ENCODE data around the gene MED25. TPM values are rescaled to one million over a fixed set of nuclear protein-coding genes. Genes with fewer than 3 reads are reported as not detected.

The MED25 gene
- total and polyA plus RNA-seq, 2 experiments from 2014 or later: 45.6 to 58.6 TPM

GRCh38 chr19:49788857-49789256, 29.2 kb upstream of the MED25 start:
- Histone ChIP-seq H3K27me3 (ENCODE audit: insufficient read depth) (no peaks in the 10 kb centered on the region), H3K79me2 (replicated peaks; ENCODE audit: insufficient read depth) (no peaks in the 10 kb centered on the region; the same call in 1 of the 2 replicates), H3K4me1 (ENCODE audit: insufficient read depth) (no peaks in the 10 kb centered on the region), H3K4me3 (no peak overlapping the region), H4K20me1 (replicated peaks; ENCODE audit: insufficient read depth) (peaks cover 4% of the 10 kb centered on the region), H3K36me3 (ENCODE audit: insufficient read depth) (peaks cover 10% of the 10 kb centered on the region; the same call in 1 of the 2 replicates), H3K27ac (ENCODE audit: low read depth) (no peak overlapping the region), H3F3A (replicated peaks; ENCODE audit: low read depth) (no peaks in the 10 kb centered on the region), H3K4me2 (no peak overlapping the region), H3K9me2 (ENCODE audit: insufficient read depth) (no peaks in the 10 kb centered on the region), H2AFZ (no peak overlapping the region)
- ATAC-seq: no peak
- Mint-ChIP-seq H3K4me1 (no peaks in the 10 kb centered on the region), H3K36me3 (ENCODE audit: low read depth) (peaks cover 37% of the 10 kb centered on the region), H3K27ac (no peak overlapping the region), H3K9me3 (peaks cover 3% of the 10 kb centered on the region; the same call in 1 of the 3 replicates), H3K4me3 (no peak overlapping the region), H3K27me3 (ENCODE audit: insufficient read depth, low read depth, poor library complexity) (peaks cover 13% of the 10 kb centered on the region)
- no peak for DNase-seq (ENCODE audit: low spot score)
- TF ChIP-seq ZNF462 (CRISPR knock-in tag; IDR thresholded peaks at IDR 0.05): no peak
- TF ChIP-seq JUNB (IDR thresholded peaks at IDR 0.05; ENCODE audit: unreplicated experiment): no peak
- no peak for TF ChIP-seq CTCF (conservative IDR thresholded peaks at IDR 0.05; ENCODE audit: low read depth in 2 of 2)

GRCh38 chr19:49790866-49791265, 27.2 kb upstream of the MED25 start:
- H3K4me3 Mint-ChIP-seq: no peak overlapping the region; the same call in 2 of the 3 replicates
- H3K36me3 Mint-ChIP-seq (ENCODE audit: low read depth): peaks cover 42% of the 10 kb centered on the region
- ATAC-seq (no peak; the same call in 2 of the 3 replicates), DNase-seq (ENCODE audit: low spot score) (no peak)
- Histone ChIP-seq H2AFZ (no peak overlapping the region), H3K36me3 (ENCODE audit: insufficient read depth) (no peaks in the 10 kb centered on the region; the same call in 1 of the 2 replicates), H3F3A (replicated peaks; ENCODE audit: low read depth) (no peaks in the 10 kb centered on the region), H4K20me1 (replicated peaks; ENCODE audit: insufficient read depth) (peaks cover 4% of the 10 kb centered on the region), H3K4me3 (no peak overlapping the region), H3K79me2 (replicated peaks; ENCODE audit: insufficient read depth) (no peaks in the 10 kb centered on the region; the same call in 1 of the 2 replicates), H3K4me2 (no peak overlapping the region), H3K27me3 (ENCODE audit: insufficient read depth) (no peaks in the 10 kb centered on the region), H3K4me1 (ENCODE audit: insufficient read depth) (no peaks in the 10 kb centered on the region), H3K9me2 (ENCODE audit: insufficient read depth) (no peaks in the 10 kb centered on the region), H3K27ac (ENCODE audit: low read depth) (no peak overlapping the region)
- no peaks in the 10 kb centered on the region for H3K4me1 Mint-ChIP-seq
- peaks cover 14% of the 10 kb centered on the region for H3K27me3 Mint-ChIP-seq (ENCODE audit: insufficient read depth, low read depth, poor library complexity)
- no peak overlapping the region for H3K27ac Mint-ChIP-seq
- TF ChIP-seq ZNF114 (CRISPR knock-in tag; IDR thresholded peaks at IDR 0.05): no peak
- H3K9me3 Mint-ChIP-seq: peaks cover 3% of the 10 kb centered on the region; the same call in 1 of the 3 replicates

Measured in GM23338 (cell line).